ENCODE results near the gene CPO.

- TF ChIP-seq EZH2 (IDR thresholded peaks at IDR 0.05), result no peak
- TF ChIP-seq POLR2AphosphoS5 (IDR thresholded peaks at IDR 0.05; ENCODE audit: borderline replicate concordance, low read depth, low read length), result no peak
- TF ChIP-seq FOXP2 (optimal IDR thresholded peaks at IDR 0.05; ENCODE audit: control extremely low read depth, extremely low read length, insufficient read depth), result no peak
These were observed 29.9 kb downstream of the CPO start for GRCh38 chr2:206969192-206969591.

Data from SK-N-MC (cell line).